ENCODE measurements around the gene GTF3C1. TPM values are rescaled to one million over a fixed set of nuclear protein-coding genes. Genes with fewer than 3 reads are reported as not detected.

GTF3C1 gene
- total RNA-seq, 1 donor from 2014 or later, result 69.2 TPM

GRCh38 chr16:27424772-27425498 lies 124.8 kb downstream of the GTF3C1 start:
- Mint-ChIP-seq H3K27me3 (ENCODE audit: low read depth) (no peaks in the 10 kb centered on the region), H3K27ac (ENCODE audit: unreplicated experiment) (no peak overlapping the region), H3K36me3 (ENCODE audit: low read depth) (peaks cover 11% of the 10 kb centered on the region), H3K9me3 (ENCODE audit: low read depth) (peaks cover 22% of the 10 kb centered on the region), H3K4me1 (ENCODE audit: low read depth) (peaks cover 8% of the 10 kb centered on the region), H3K4me3 (ENCODE audit: unreplicated experiment) (no peak overlapping the region)
- TF ChIP-seq, protein P1, sequence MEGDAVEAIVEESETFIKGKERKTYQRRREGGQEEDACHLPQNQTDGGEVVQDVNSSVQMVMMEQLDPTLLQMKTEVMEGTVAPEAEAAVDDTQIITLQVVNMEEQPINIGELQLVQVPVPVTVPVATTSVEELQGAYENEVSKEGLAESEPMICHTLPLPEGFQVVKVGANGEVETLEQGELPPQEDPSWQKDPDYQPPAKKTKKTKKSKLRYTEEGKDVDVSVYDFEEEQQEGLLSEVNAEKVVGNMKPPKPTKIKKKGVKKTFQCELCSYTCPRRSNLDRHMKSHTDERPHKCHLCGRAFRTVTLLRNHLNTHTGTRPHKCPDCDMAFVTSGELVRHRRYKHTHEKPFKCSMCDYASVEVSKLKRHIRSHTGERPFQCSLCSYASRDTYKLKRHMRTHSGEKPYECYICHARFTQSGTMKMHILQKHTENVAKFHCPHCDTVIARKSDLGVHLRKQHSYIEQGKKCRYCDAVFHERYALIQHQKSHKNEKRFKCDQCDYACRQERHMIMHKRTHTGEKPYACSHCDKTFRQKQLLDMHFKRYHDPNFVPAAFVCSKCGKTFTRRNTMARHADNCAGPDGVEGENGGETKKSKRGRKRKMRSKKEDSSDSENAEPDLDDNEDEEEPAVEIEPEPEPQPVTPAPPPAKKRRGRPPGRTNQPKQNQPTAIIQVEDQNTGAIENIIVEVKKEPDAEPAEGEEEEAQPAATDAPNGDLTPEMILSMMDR (IDR thresholded peaks at IDR 0.05), result no peak
- DNase-seq (ENCODE audit: low spot score), result no peak

DNA sequence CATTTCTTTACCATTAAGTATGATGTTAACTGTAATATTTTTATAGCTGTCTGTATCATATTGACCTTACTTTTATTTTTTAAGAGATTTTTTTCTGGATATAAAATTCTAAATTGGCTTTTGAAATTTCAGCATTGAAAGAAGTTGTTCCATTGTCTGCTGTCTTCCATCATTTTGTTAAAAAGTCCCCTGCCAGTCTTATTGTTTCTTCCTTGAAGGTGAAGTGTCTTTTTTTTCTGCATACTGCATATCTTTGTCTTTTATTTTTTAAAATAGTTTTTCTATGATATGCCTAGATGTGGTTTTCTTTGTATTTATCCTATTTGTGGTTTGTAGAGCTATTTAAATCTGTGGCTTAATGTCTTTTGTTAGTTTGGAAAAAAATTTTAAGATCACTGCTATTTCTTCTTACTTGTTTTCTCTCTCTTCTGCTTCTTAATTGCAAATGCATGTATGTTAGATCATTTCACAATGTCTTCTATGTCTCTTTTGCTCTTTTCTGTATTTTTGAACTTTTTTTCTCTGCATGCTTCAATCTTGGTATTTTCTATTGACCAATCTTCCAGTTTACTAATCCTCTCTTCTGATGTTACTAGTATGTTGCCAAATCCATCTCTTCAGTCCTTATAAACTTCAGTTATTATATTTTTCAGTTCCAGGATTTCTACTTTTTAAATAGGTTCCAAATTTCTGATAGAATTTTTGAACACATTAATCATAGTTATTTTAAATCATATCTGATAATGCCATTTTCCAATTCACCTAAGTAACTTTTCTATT lies 127.6 kb downstream of the GTF3C1 start:
- Mint-ChIP-seq H3K27ac (ENCODE audit: unreplicated experiment) (no peak overlapping the region), H3K4me1 (ENCODE audit: low read depth) (peaks cover 8% of the 10 kb centered on the region), H3K9me3 (ENCODE audit: low read depth) (peaks cover 22% of the 10 kb centered on the region), H3K27me3 (ENCODE audit: low read depth) (no peaks in the 10 kb centered on the region), H3K4me3 (ENCODE audit: unreplicated experiment) (no peak overlapping the region), H3K36me3 (ENCODE audit: low read depth) (peaks cover 11% of the 10 kb centered on the region)
- DNase-seq (ENCODE audit: low spot score), result no peak
- TF ChIP-seq, protein P1 (IDR thresholded peaks at IDR 0.05), result no peak

DNA sequence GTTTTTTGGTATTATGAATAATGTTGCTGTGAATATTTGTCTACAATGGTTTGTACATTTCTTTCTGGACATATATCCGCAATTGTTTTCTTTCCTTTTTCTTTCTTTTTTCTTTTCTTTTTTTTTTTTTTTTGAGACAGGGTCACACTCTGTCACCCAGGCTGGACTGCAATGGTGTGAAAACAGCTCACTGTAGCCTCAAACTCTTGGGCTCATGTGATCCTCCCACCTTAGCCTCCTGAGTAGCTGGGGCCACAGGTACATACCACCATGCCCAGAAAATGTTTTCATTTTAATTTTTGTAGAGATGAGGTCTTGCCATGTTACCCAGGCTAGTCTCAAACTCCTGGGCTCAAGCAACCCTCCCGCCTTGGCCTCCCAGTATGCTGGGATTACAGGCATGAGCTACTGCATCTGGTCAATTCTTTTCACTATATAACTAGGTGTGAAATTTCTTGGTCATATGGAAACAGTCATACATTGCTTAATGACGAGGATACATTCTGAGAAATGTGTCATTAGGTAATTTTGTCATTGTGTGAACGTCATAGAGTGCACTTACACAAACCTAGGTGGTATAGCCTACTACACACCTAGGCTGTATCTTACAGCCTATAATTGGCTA lies 132.6 kb downstream of the GTF3C1 start:
- no peak for DNase-seq (ENCODE audit: low spot score)
- peaks cover 16% of the 10 kb centered on the region for H3K36me3 Mint-ChIP-seq (ENCODE audit: low read depth)
- H3K4me1 Mint-ChIP-seq (ENCODE audit: low read depth), result no peaks in the 10 kb centered on the region
- no peak overlapping the region for H3K4me3 Mint-ChIP-seq (ENCODE audit: unreplicated experiment)
- TF ChIP-seq, protein P1 (IDR thresholded peaks at IDR 0.05), result no peak
- peaks cover 26% of the 10 kb centered on the region for H3K9me3 Mint-ChIP-seq (ENCODE audit: low read depth)
- H3K27ac Mint-ChIP-seq (ENCODE audit: unreplicated experiment), result no peak overlapping the region
- H3K27me3 Mint-ChIP-seq (ENCODE audit: low read depth), result no peaks in the 10 kb centered on the region

GRCh38 chr16:27414788-27415431 lies 134.8 kb downstream of the GTF3C1 start:
- Mint-ChIP-seq H3K4me1 (ENCODE audit: low read depth) (no peaks in the 10 kb centered on the region), H3K27ac (ENCODE audit: unreplicated experiment) (no peak overlapping the region), H3K4me3 (ENCODE audit: unreplicated experiment) (no peak overlapping the region), H3K36me3 (ENCODE audit: low read depth) (peaks cover 11% of the 10 kb centered on the region), H3K27me3 (ENCODE audit: low read depth) (no peaks in the 10 kb centered on the region), H3K9me3 (ENCODE audit: low read depth) (peaks cover 13% of the 10 kb centered on the region)
- TF ChIP-seq, protein P1 (IDR thresholded peaks at IDR 0.05), result no peak
- no peak for DNase-seq (ENCODE audit: low spot score)

- peaks cover 11% of the 10 kb centered on the region for H3K36me3 Mint-ChIP-seq (ENCODE audit: low read depth)
- H3K4me3 Mint-ChIP-seq (ENCODE audit: unreplicated experiment), result no peak overlapping the region
- peaks cover 13% of the 10 kb centered on the region for H3K9me3 Mint-ChIP-seq (ENCODE audit: low read depth)
- DNase-seq (ENCODE audit: low spot score), result no peak
- no peaks in the 10 kb centered on the region for H3K27me3 Mint-ChIP-seq (ENCODE audit: low read depth)
- TF ChIP-seq, protein P1 (IDR thresholded peaks at IDR 0.05), result no peak
- no peaks in the 10 kb centered on the region for H3K4me1 Mint-ChIP-seq (ENCODE audit: low read depth)
- H3K27ac Mint-ChIP-seq (ENCODE audit: unreplicated experiment), result no peak overlapping the region
These were observed 135.8 kb downstream of the GTF3C1 start for GRCh38 chr16:27413956-27414355.

Data from chondrocyte (in vitro differentiated cells).